Measurements from ENCODE around the gene SCG5.

Gene SCG5

DNA sequence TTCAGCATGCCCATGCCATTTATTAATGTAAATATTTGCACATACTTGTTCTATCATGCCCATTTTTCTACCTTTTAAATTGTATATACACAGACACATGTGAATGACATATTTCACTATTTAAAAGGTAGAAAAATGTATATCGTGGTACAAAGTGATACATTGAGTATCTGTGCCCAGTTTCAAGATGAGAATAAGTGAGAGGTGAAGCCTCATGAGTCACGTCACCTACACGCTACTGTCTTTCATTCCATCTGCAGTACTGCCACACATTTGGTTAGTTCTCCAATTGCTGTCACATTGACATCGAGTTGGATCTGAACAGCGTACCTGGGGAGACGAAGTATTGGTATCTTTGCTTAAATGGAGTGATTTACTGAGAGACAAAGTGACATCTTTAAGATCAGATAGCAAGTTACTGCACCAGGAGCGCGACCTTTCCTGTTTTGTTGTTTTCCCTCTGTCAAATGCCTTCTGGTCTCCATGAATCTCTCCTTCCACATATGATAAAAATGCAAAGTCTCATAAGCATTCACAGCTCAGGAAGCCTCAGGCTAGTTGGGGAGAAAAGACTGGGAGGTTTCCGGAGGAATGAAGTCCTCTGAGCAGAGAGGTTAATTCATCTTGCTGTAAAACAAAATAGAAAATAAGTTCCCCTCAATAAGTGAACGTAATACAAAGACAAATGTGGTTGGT is 88.3 kb downstream of the SCG5 start:
- no peak for DNase-seq

DNA sequence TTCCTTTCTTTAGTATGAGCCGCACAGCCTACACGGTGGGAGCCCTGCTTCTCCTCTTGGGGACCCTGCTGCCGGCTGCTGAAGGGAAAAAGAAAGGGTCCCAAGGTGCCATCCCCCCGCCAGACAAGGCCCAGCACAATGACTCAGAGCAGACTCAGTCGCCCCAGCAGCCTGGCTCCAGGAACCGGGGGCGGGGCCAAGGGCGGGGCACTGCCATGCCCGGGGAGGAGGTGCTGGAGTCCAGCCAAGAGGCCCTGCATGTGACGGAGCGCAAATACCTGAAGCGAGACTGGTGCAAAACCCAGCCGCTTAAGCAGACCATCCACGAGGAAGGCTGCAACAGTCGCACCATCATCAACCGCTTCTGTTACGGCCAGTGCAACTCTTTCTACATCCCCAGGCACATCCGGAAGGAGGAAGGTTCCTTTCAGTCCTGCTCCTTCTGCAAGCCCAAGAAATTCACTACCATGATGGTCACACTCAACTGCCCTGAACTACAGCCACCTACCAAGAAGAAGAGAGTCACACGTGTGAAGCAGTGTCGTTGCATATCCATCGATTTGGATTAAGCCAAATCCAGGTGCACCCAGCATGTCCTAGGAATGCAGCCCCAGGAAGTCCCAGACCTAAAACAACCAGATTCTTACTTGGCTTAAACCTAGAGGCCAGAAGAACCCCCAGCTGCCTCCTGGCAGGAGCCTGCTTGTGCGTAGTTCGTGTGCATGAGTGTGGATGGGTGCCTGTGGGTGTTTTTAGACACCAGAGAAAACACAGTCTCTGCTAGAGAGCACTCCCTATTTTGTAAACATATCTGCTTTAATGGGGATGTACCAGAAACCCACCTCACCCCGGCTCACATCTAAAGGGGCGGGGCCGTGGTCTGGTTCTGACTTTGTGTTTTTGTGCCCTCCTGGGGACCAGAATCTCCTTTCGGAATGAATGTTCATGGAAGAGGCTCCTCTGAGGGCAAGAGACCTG is 89.5 kb downstream of the SCG5 start:
- no peak for DNase-seq

- no peak for DNase-seq
Measured at GRCh38 chr15:32732574-32733157, 91.2 kb downstream of the SCG5 start.

GRCh38 chr15:32733281-32733680 is 91.8 kb downstream of the SCG5 start:
- DNase-seq = no peak

- DNase-seq = no peak
Measured at GRCh38 chr15:32735989-32736700, 94.6 kb downstream of the SCG5 start.

GRCh38 chr15:32736701-32737061 is 95.2 kb downstream of the SCG5 start:
- DNase-seq = no peak

- no peak for DNase-seq
Measured at GRCh38 chr15:32737304-32737703, 95.8 kb downstream of the SCG5 start.

DNA sequence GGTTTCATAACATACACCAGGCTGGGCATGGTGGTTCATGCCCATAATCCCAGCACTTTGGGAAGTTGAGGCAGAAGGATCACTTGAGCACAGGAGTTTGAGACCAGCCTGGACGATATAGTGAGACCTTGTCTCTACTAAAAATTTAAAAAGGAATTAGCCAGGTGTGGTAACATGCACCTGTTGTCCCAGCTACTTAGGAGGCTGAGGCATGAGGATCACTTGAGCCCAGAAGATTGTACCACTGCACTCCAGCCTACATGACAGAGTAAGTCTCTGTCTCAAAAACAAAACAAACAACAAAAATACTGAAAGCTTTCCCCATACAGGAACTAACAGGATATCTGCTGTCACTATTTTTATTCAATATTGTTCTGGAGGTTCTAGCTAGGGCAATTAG is 97.2 kb downstream of the SCG5 start:
- DNase-seq = no peak

DNA sequence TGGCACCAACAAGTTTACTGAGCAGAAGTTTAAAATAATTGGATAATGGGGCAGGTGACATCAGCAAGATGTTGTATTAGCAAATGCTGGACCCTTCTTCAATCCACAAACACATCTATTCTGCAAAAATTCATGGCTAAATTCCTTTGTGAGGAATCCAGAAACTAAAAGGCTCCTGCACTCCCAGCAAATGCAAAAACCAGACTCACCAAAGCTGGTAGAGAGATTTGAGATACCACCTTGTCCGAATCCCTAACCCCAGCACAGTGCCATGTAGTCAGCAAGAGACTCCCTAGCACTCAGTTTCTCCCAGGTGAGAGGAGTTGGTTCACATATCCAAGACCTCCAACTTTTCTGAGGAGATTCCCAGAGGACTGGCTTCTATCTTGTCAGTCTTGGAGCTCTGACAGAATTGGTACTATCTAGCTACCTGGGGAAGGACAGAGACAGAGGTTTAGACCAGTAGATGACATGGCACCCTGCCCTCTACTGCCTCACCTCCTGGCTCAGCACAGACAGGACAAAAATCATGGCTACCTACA is 98.1 kb downstream of the SCG5 start:
- DNase-seq = no peak

DNA sequence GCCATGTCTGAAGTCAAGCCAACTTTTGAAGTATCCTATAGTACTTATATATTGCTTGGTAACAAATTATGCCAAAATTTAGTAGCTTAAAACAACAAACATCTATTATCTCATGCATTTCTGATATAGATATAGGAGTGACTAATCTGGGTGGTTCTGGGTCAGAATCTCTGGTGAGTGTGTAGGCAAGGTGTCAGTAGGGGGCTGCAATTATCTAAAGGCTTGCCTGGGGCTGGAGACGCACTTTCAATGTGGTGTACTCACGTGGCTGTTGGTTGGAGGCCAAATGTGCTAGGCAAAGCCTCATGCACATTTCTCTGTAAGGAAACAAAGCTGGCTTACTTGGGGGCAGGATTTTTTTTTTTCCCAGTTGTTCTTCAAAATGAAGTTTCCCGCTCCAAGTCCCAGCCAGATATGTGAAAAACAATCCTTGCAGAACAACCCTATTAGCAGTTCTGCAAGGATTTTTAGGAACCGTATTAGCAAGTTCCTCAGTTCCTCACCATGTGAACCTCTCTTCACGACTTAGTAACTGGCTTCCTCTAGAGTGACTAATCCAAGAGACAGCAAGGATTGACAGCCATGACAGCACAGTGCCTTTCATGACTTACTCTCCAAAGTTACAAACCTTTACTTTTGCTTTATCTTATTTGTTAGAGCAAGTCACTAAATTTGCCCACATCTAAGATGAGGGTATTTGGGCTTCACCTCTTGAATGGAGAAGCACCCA is 102.1 kb downstream of the SCG5 start:
- no peak for DNase-seq

- no peak for DNase-seq
Measured at GRCh38 chr15:32746116-32746857, 104.8 kb downstream of the SCG5 start.

Measured in activated gamma-delta T cell (primary cell).